Stimulated activated CD4-positive, alpha-beta T cell treated with anti-CD3 and anti-CD28 coated beads, Interleukin-1b, Interleukin-23, amount 100 ng/mL, for 24 hours (primary cell): ENCODE measurements around the gene TBR1.

Experiments
- DNase-seq, 4 experiments: peaks; one replicate each; pipeline ENCODE4 v3.0.0-alpha.2; 2020; ENCODE audit warnings: low read depth in 4 of 4, low spot score in 1 of 4

TBR1 gene

GRCh38 chr2:161426922-161427663 lies 11.0 kb downstream of the TBR1 start:
- DNase-seq, result no peak

- no peak for DNase-seq
Observed at GRCh38 chr2:161427664-161428587, 11.8 kb downstream of the TBR1 start.

GRCh38 chr2:161430386-161430785 lies 14.3 kb downstream of the TBR1 start:
- no peak for DNase-seq

- DNase-seq, result no peak
Observed at GRCh38 chr2:161432107-161432506, 16.0 kb downstream of the TBR1 start.

GRCh38 chr2:161434118-161434517 lies 18.0 kb downstream of the TBR1 start:
- DNase-seq, result no peak

- no peak for DNase-seq
Observed at GRCh38 chr2:161436411-161436810, 20.3 kb downstream of the TBR1 start.

- no peak for DNase-seq
Observed at GRCh38 chr2:161438598-161438997, 22.5 kb downstream of the TBR1 start.

- no peak for DNase-seq
Observed at GRCh38 chr2:161445097-161445496, 29.0 kb downstream of the TBR1 start.

- DNase-seq, result no peak
Observed at GRCh38 chr2:161448431-161448830, 32.3 kb downstream of the TBR1 start.

- DNase-seq, result no peak
Observed at GRCh38 chr2:161471631-161472030, 55.5 kb downstream of the TBR1 start.

GRCh38 chr2:161474920-161475319 lies 58.8 kb downstream of the TBR1 start:
- DNase-seq, result no peak
